Activated T-helper 9 cell treated with anti-CD3 and anti-CD28 coated beads, Interleukin-2, amount 50 U/mL, for 16 hours (primary cell): ENCODE measurements around the gene RNF5.

ENCODE experiments used
- DNase-seq: peaks from one replicate; pipeline ENCODE4 v3.0.0-alpha.2; 2020; ENCODE audit warnings: low read depth

Gene RNF5

GRCh38 chr6:32151863-32152768 lies 26.1 kb upstream of the RNF5 start, which contains the start of gene PRRT1:
Gene PRRT1 (minus strand): TSS chr6:32151939. CDS start chr6:32151827, 112 bp downstream.
- DNase-seq: no peak

- DNase-seq: no peak
These were observed 25.2 kb upstream of the RNF5 start for GRCh38 chr6:32152769-32153563.

DNA sequence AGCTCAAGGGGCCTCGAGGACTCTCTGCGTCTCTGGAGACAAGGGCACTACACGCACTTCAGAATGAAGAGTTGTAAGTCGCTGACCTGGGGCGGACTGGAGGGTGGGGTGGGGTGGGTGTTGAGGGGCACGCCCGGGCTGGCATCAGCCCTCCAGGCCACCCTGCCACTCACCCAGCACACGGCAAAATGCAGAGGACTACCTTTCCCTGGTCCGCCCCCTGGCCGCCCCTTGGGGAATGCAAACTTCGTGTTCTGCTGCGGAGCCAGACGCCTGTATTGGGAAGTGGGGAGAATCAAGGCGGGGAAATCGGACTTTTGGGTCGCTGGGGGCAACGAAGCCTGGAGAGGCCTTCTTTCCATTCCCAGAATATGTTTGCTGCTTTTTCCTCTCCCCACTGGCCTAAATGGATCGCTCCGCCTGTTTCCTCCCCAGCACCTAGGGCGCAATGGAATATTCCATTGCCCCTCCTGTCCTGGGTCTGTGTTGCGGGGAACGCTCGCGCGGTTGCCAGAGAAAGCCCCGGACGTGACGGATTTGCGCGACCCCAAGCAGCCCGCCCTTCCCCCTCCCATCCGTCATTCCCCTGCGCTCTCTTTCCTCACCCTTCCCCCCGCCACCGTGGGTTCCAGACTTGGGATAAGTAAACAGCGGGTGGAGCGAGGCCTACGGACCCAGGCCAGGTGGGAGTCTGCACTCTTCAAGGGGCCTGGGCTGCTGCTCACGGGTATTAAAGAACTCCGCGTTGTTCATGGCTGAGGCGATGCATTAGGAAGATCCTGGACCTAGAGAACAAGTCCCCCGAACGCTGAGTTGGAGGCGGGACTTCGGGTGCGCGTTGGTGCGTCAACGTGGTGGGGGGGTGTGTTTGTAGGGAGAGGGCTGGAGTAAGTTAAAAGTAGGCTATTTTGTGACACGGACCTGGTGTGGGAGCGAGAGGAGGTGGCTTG lies 24.4 kb upstream of the RNF5 start, which contains the start of gene PPT2:
Gene PPT2, plus strand, starts transcription at position 578 of the 950 bp plus-strand sequence. CDS start 454 bp downstream, outside the sequence.
- DNase-seq: peak; percentile 50

GRCh38 chr6:32154514-32155161 lies 23.6 kb upstream of the RNF5 start:
- DNase-seq: peak; percentile 40

GRCh38 chr6:32156891-32157290 lies 21.3 kb upstream of the RNF5 start:
- DNase-seq: no peak

DNA sequence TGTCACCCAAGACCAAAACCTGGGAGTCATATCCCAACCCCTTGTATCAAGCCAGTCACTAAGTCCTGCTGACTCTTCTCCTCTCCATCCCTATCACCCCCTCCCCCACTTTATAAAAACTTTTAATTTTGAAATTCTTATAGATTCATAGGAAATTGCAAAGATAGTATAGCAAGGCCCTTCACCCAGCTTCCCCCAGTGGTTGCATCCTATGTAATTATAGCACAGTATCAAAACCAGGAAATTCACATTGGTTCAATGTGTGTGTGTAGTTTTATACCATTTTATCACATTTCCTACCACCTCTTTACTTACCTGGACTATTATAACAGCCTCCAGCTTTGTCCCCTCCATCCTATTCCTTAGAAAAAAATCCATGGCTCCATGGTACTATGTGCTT lies 20.2 kb upstream of the RNF5 start:
- DNase-seq: no peak

DNA sequence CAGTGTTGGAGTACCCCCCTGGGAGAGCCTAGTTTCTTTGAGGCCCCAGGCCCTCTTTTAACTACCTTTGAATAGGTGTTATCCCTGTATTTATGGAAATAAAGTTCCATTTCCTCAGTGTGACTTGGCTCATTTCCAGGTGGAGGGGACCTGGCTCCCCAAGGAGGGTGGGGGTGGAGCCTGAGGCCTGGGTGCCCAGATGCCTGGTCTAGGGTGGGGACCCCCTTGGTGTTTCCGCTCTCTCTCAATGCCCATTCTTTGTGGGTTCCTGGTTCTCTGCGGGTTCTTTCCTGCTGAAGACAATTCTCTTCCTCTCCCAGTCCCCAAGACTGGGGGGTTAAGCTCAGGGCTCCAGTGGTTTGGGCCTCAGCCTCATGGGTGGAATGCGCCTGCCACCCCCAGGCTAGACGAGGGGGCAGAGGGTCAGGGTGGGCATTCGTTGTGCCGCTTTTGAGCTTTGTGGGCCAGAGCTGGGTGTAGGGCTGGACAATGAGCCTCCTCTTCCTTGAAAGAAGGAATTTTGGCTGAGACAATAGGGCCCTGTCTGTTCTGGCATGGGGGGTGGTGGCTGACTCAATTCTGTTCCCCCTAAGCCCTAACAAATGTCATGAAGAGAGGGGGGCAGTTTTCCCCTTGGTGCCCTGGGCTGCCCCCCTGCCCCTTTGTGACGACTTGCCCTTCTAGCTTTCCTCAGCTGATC lies 14.5 kb upstream of the RNF5 start:
- DNase-seq: no peak

- no peak for DNase-seq
These were observed 13.9 kb upstream of the RNF5 start, which contains the start of gene EGFL8 for GRCh38 chr6:32164295-32164694. Gene EGFL8 (plus strand): TSS chr6:32164595. CDS start chr6:32166166, 1,571 bp downstream.

- no peak for DNase-seq
These were observed 11.7 kb upstream of the RNF5 start for GRCh38 chr6:32166411-32167061.

GRCh38 chr6:32167154-32167760 lies 10.9 kb upstream of the RNF5 start:
- DNase-seq: no peak

GRCh38 chr6:32167761-32168262 lies 10.4 kb upstream of the RNF5 start:
- DNase-seq: no peak

- DNase-seq: no peak
These were observed 9.9 kb upstream of the RNF5 start for GRCh38 chr6:32168350-32168749.

DNA sequence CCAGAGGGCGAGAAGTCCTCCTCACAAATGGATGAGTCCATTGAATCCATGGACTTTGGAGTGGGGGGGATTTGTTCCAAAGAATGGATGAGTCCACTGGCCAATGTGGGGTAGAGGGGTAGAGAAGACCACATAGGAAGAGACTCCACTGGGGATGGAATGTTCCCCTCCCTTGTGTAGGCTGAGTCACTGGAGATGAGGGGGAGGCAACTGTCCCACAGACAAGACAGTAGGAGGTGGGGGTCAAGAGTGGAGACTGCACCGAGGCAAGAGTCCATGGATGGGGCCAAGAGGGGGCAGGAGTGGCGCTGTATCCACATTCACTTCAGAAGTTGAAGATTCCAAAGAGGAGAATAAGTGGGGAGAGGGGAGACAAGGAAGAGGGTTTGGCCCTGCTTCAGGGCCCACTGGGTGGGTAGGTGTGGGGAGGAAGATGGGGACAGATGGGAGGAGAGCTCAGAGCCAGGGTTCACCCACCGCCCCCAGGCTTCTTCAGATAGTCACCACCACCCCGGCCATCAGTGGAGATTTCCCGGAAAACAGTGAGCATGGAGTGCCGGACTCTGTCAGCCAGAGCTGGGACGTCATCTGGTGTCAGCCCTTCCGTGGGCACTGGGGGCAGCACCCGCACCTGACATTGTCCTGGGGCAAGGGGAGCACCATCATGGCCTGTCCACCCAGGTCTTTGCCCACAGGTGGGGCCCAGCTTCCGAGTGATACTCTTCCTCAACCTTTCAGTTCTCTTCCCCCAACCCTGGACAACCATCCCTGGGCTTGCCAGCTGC lies 9.2 kb upstream of the RNF5 start:
- DNase-seq: no peak

DNA sequence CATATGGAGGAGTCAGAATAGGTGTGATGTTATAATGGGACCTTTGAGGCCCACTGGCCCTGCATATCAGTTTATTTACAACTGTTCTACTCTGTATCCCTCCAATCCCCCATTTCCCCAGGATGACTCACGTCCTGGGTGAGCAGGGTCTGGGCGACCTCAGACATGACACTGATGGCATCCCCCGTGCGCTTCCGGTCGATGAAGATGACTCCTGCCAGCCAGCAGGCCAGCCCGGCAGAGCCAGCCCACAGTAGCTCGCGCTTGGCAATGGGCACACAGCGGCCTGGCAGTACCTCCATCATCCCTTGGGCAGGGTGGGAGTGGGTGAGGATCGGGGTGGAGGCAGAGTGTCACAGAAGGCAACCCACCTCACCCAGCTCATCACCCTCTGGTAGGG lies 7.9 kb upstream of the RNF5 start:
- no peak for DNase-seq

DNA sequence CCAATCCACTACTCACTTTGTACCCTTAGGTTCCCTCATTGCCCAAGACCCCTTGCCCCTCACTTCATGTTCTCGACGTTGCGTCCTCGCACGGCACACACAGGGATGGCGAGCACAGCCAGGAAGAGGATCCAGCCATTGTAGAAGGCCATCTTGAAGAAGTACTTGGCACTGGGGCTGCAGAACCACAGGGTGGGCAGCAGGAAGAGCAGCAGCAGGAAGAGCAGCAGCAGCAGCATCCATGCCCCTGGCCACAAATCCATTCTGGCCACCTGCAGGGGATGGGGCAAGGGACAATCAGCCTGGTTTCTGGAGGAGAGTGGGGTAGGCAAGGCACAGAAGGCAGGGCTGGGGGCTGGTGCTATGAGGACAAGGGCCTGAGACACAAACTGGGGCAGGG lies 7.0 kb upstream of the RNF5 start:
- no peak for DNase-seq

- DNase-seq: no peak
These were observed 5.0 kb upstream of the RNF5 start for GRCh38 chr6:32173051-32173727.

- DNase-seq: no peak
These were observed 3.8 kb upstream of the RNF5 start for GRCh38 chr6:32174416-32174815.

DNA sequence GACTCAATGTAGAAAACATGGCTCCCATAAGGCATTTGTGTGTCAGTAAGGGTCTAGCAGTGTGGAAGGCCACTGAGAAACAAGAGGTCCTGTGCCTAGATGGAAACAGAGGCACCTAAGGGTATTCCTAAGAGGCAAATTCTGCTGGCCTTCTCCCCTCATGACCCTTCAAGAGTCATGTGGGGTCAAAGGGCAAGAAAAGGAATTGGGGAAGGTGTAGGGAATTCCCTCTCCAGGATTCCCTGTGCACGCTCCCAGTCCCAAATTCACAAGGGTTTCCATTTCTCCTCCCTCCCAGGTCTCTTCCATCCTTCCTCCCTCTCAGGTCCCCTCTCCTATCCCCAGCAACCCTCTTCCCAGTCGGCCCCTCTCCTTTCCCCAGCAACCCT lies 2.9 kb upstream of the RNF5 start:
- DNase-seq: no peak
